WTC11 (cell line): ENCODE data around the gene SCNN1A. TPM values are rescaled to one million over a fixed set of nuclear protein-coding genes. Genes with fewer than 3 reads are reported as not detected.

Source experiments
- AFF4 ChIP-seq: sonication (generic); formaldehyde crosslinking; IDR thresholded peaks from 2 replicates; pipeline ENCODE4 v1.8.1; 2023; ENCODE audit warnings: mild to moderate bottlenecking, missing genetic modification reagents, borderline replicate concordance
- AR ChIP-seq: fragments of 250-450 bp; sonication (Bioruptor Pico); IDR thresholded peaks from 2 replicates; pipeline ENCODE4 v1.9.0; 2021; ENCODE audit warnings: mild to moderate bottlenecking
- ATF1 ChIP-seq: sonication (generic); formaldehyde crosslinking; IDR thresholded peaks from 2 replicates; pipeline ENCODE4 v1.8.1; 2023; ENCODE audit warnings: mild to moderate bottlenecking, moderate library complexity, missing genetic modification reagents
- CREM ChIP-seq: sonication (generic); formaldehyde crosslinking; IDR thresholded peaks from 2 replicates; pipeline ENCODE4 v1.8.1; 2022; ENCODE audit warnings: mild to moderate bottlenecking, missing genetic modification reagents, moderate library complexity
- E2F4 ChIP-seq: sonication (generic); formaldehyde crosslinking; IDR thresholded peaks from 2 replicates; pipeline ENCODE4 v1.8.1; 2022; ENCODE audit warnings: low read depth, mild to moderate bottlenecking, moderate library complexity, missing genetic modification reagents, borderline replicate concordance
- ELF4 ChIP-seq: sonication (generic); formaldehyde crosslinking; IDR thresholded peaks from 2 replicates; pipeline ENCODE4 v1.8.1; 2022; ENCODE audit warnings: low read depth, mild to moderate bottlenecking, moderate library complexity, missing genetic modification reagents
- FOXK1 ChIP-seq: sonication (generic); formaldehyde crosslinking; IDR thresholded peaks from 2 replicates; pipeline ENCODE4 v1.8.0; 2022; ENCODE audit warnings: mild to moderate bottlenecking, moderate library complexity, missing genetic modification reagents
- GTF2I ChIP-seq: fragments of 250-450 bp; sonication (Bioruptor Pico); conservative IDR thresholded peaks from 2 replicates; pipeline ENCODE4 v1.4.0; 2021; ENCODE audit warnings: mild to moderate bottlenecking
- HMGA2 ChIP-seq: fragments of 250-450 bp; sonication (Bioruptor Pico); IDR thresholded peaks from 2 replicates; pipeline ENCODE4 v1.4.0; 2021; ENCODE audit warnings: mild to moderate bottlenecking, moderate library complexity
- KAT7 ChIP-seq: sonication (generic); formaldehyde crosslinking; IDR thresholded peaks from 2 replicates; pipeline ENCODE4 v1.8.1; 2023; ENCODE audit warnings: missing genetic modification reagents, mild to moderate bottlenecking, borderline replicate concordance
- MLX ChIP-seq: sonication (generic); formaldehyde crosslinking; IDR thresholded peaks from 2 replicates; pipeline ENCODE4 v1.8.1; 2023; ENCODE audit warnings: mild to moderate bottlenecking, missing genetic modification reagents, moderate library complexity
- MYBL2 ChIP-seq: sonication (generic); formaldehyde crosslinking; IDR thresholded peaks from 2 replicates; pipeline ENCODE4 v1.8.1; 2023; ENCODE audit warnings: mild to moderate bottlenecking, moderate library complexity, missing genetic modification reagents
- NR1H2 ChIP-seq: sonication (generic); formaldehyde crosslinking; IDR thresholded peaks from 2 replicates; pipeline ENCODE4 v1.9.0; 2021; ENCODE audit warnings: mild to moderate bottlenecking, moderate library complexity, missing genetic modification reagents
- NR3C1 ChIP-seq: sonication (generic); formaldehyde crosslinking; conservative IDR thresholded peaks from 2 replicates; pipeline ENCODE4 v1.8.1; 2023; ENCODE audit warnings: low read depth, mild to moderate bottlenecking, missing genetic modification reagents
- SP1 ChIP-seq: sonication (generic); formaldehyde crosslinking; conservative IDR thresholded peaks from 2 replicates; pipeline ENCODE4 v1.8.1; 2022; ENCODE audit warnings: missing genetic modification reagents
- TCF7 ChIP-seq: sonication (generic); formaldehyde crosslinking; IDR thresholded peaks from 2 replicates; pipeline ENCODE4 v1.8.0; 2022; ENCODE audit warnings: mild to moderate bottlenecking, low read depth, missing genetic modification reagents, moderate library complexity
- USF1 ChIP-seq: sonication (generic); formaldehyde crosslinking; IDR thresholded peaks from 2 replicates; pipeline ENCODE4 v1.8.0; 2022; ENCODE audit warnings: mild to moderate bottlenecking, missing genetic modification reagents
- ZBTB21 ChIP-seq: sonication (generic); formaldehyde crosslinking; IDR thresholded peaks from 2 replicates; pipeline ENCODE4 v1.8.1; 2023; ENCODE audit warnings: mild to moderate bottlenecking, missing genetic modification reagents, borderline replicate concordance
- ZNF138 ChIP-seq: sonication (generic); formaldehyde crosslinking; conservative IDR thresholded peaks from 2 replicates; pipeline ENCODE4 v1.8.1; 2022; ENCODE audit warnings: mild to moderate bottlenecking, moderate library complexity, missing genetic modification reagents
- ZNF219 ChIP-seq: sonication (generic); formaldehyde crosslinking; IDR thresholded peaks from 2 replicates; pipeline ENCODE4 v1.8.0; 2023; ENCODE audit warnings: missing genetic modification reagents, mild to moderate bottlenecking, borderline replicate concordance
- total RNA-seq: library from RNA; stranded (reverse); gene quantifications from 3 replicates; pipeline ENCODE4 v1.2.3, GENCODE V29; 2021
- TF ChIP-seq, protein P1 (sequence below): sonication (generic); formaldehyde crosslinking; IDR thresholded peaks from 2 replicates; pipeline ENCODE4 v1.8.1; 2023; ENCODE audit warnings: mild to moderate bottlenecking, moderate library complexity, missing genetic modification reagents
- TF ChIP-seq, protein P2 (sequence below): sonication (generic); formaldehyde crosslinking; IDR thresholded peaks from 2 replicates; pipeline ENCODE4 v1.8.1; 2023; ENCODE audit warnings: mild to moderate bottlenecking, missing genetic modification reagents
- TF ChIP-seq, protein P3 (sequence below): sonication (generic); formaldehyde crosslinking; IDR thresholded peaks from 2 replicates; pipeline ENCODE4 v1.8.1; 2023; ENCODE audit warnings: mild to moderate bottlenecking, missing genetic modification reagents, moderate library complexity

The SCNN1A gene
- total RNA-seq, 1 experiment from 2014 or later = 100 TPM

DNA sequence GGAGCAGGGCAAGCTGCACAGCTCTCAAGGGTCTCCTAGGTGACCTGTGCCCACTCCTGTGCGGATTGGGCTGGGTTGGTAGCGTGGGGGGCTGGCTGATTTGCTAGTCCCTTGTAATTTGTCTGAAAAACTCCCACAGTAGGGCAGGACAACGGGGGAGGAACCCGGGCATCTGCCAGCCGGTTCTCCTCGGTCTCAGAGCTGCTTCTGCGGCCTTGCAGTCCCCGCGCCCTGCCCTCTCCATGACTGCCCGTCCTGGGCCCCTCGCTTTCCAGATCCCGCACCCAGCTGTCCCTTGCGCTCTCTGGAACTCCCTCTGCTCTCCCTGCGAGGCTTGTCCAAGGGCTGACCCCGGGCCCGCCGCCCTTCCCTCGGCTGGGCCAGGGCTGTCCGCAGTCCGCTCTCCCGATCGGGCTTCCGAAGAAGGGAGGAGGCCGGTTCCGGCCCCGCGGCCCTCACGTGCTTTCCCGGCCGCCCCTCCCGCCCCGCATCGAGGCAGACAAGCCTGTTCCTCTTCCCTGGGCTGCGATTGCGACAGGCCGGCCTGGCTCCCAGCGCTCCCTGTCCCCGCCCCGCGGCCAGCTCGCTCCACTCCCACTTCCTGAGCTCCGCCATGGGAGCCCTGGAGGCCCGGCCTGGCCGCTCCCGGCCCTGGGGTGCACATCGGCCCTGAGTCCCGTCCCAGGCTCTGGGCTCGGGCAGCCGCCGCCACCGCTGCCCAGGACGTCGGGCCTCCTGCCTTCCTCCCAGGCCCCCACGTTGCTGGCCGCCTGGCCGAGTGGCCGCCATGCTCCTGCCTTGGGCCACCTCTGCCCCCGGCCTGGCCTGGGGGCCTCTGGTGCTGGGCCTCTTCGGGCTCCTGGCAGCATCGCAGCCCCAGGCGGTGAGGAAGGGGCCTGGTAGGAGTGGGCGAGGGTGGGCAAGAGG, 8.5 kb upstream of the SCNN1A start, which contains the start of gene LTBR (continued):
- TF ChIP-seq, protein P1, sequence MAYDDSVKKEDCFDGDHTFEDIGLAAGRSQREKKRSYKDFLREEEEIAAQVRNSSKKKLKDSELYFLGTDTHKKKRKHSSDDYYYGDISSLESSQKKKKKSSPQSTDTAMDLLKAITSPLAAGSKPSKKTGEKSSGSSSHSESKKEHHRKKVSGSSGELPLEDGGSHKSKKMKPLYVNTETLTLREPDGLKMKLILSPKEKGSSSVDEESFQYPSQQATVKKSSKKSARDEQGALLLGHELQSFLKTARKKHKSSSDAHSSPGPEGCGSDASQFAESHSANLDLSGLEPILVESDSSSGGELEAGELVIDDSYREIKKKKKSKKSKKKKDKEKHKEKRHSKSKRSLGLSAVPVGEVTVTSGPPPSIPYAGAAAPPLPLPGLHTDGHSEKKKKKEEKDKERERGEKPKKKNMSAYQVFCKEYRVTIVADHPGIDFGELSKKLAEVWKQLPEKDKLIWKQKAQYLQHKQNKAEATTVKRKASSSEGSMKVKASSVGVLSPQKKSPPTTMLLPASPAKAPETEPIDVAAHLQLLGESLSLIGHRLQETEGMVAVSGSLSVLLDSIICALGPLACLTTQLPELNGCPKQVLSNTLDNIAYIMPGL = peak; percentile 87
- TF ChIP-seq E2F4 (CRISPR knock-in tag) (no peak), HMGA2 (CRISPR knock-in tag) (no peak), ATF1 (CRISPR knock-in tag) (peak; percentile 49; the same call in 1 of the 2 replicates), FOXK1 (CRISPR knock-in tag) (no peak; the same call in 1 of the 2 replicates), AR (CRISPR knock-in tag) (no peak), CREM (CRISPR knock-in tag) (0 out of 2 replicates have a peak, but pooled peaks have one; percentile 49), ZNF138 (CRISPR knock-in tag) (no peak), MLX (CRISPR knock-in tag) (0 out of 2 replicates have a peak, but pooled peaks have one; percentile 64), ZBTB21 (CRISPR knock-in tag) (peak; percentile 42; the same call in 1 of the 2 replicates), SP1 (CRISPR knock-in tag) (no peak), ZNF219 (CRISPR knock-in tag) (no peak; the same call in 1 of the 2 replicates), KAT7 (CRISPR knock-in tag) (no peak), ELF4 (CRISPR knock-in tag) (0 out of 2 replicates have a peak, but pooled peaks have one; percentile 78), NR1H2 (CRISPR knock-in tag) (no peak), AFF4 (no peak), GTF2I (no peak), NR3C1 (CRISPR knock-in tag) (peak; percentile 63; the same call in 1 of the 2 replicates), MYBL2 (no peak), TCF7 (CRISPR knock-in tag) (0 out of 2 replicates have a peak, but pooled peaks have one; percentile 47), USF1 (peak; percentile 85)
- TF ChIP-seq, protein P2, sequence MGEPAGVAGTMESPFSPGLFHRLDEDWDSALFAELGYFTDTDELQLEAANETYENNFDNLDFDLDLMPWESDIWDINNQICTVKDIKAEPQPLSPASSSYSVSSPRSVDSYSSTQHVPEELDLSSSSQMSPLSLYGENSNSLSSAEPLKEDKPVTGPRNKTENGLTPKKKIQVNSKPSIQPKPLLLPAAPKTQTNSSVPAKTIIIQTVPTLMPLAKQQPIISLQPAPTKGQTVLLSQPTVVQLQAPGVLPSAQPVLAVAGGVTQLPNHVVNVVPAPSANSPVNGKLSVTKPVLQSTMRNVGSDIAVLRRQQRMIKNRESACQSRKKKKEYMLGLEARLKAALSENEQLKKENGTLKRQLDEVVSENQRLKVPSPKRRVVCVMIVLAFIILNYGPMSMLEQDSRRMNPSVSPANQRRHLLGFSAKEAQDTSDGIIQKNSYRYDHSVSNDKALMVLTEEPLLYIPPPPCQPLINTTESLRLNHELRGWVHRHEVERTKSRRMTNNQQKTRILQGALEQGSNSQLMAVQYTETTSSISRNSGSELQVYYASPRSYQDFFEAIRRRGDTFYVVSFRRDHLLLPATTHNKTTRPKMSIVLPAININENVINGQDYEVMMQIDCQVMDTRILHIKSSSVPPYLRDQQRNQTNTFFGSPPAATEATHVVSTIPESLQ (CRISPR knock-in tag) = no peak
- TF ChIP-seq, protein P3, sequence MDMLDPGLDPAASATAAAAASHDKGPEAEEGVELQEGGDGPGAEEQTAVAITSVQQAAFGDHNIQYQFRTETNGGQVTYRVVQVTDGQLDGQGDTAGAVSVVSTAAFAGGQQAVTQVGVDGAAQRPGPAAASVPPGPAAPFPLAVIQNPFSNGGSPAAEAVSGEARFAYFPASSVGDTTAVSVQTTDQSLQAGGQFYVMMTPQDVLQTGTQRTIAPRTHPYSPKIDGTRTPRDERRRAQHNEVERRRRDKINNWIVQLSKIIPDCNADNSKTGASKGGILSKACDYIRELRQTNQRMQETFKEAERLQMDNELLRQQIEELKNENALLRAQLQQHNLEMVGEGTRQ (CRISPR knock-in tag) = peak; percentile 79
